Gastrocnemius medialis (tissue), 4 donors: ENCODE measurements around the gene IQGAP1.

ENCODE experiments used
- POLR2A ChIP-seq, 2 donors: fragments of 450-650 bp; IDR thresholded peaks; one replicate each; pipeline ENCODE4 v1.6.1; 2017; ENCODE audit warnings: antibody characterized with exemption in 2 of 2, mild to moderate bottlenecking in 2 of 2, moderate library complexity in 2 of 2
- TF ChIP-seq, protein P1 (sequence below), 5 experiments: fragments of 450-650 bp in 3 of 5; fragments of 200-600 bp in 2 of 5; sonication (generic) in 2 of 5; IDR thresholded peaks in 4 of 5; conservative IDR thresholded peaks in 1 of 5; 1 replicate in 4 of 5; 2 replicates in 1 of 5; pipeline ENCODE4 v1.5.1; 2016 to 2019; ENCODE audit warnings: antibody characterized with exemption in 5 of 5, mild to moderate bottlenecking in 3 of 5, moderate library complexity in 3 of 5

DNA sequence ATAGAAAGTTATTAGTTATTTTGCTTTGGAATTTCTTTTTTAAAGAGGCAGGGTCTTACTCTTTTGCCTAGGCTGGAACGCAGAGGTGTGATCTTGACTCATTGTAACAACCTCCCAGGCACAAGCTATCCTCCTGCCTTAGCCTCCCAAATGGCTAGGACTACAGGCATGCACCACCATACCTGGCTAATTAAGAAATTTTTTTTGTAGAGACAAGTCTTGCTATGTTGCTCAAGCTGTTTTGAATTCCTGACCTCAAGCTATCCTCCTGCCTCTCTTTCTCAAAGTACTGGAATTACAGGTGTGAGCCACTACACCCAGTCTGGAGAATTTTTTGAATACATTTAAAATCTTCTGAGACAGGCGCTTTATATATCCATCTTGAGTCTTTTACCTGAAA lies 49.5 kb downstream of the IQGAP1 start:
- no peak for TF ChIP-seq POLR2A (IDR thresholded peaks at IDR 0.05)
- TF ChIP-seq, protein P1, sequence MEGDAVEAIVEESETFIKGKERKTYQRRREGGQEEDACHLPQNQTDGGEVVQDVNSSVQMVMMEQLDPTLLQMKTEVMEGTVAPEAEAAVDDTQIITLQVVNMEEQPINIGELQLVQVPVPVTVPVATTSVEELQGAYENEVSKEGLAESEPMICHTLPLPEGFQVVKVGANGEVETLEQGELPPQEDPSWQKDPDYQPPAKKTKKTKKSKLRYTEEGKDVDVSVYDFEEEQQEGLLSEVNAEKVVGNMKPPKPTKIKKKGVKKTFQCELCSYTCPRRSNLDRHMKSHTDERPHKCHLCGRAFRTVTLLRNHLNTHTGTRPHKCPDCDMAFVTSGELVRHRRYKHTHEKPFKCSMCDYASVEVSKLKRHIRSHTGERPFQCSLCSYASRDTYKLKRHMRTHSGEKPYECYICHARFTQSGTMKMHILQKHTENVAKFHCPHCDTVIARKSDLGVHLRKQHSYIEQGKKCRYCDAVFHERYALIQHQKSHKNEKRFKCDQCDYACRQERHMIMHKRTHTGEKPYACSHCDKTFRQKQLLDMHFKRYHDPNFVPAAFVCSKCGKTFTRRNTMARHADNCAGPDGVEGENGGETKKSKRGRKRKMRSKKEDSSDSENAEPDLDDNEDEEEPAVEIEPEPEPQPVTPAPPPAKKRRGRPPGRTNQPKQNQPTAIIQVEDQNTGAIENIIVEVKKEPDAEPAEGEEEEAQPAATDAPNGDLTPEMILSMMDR (IDR thresholded peaks at IDR 0.05 in 4 of 5, conservative IDR thresholded peaks at IDR 0.05 in 1 of 5) = no peak
